ENCODE data around the gene SCIN. TPM values are rescaled to one million over a fixed set of nuclear protein-coding genes. Genes with fewer than 3 reads are reported as not detected.
A peak's percentile ranks its signal among the peaks of the same experiment; 100 is the strongest.

SCIN gene
- total RNA-seq, 2 donors from 2014 or later: 0.67 to 0.93 TPM

DNA sequence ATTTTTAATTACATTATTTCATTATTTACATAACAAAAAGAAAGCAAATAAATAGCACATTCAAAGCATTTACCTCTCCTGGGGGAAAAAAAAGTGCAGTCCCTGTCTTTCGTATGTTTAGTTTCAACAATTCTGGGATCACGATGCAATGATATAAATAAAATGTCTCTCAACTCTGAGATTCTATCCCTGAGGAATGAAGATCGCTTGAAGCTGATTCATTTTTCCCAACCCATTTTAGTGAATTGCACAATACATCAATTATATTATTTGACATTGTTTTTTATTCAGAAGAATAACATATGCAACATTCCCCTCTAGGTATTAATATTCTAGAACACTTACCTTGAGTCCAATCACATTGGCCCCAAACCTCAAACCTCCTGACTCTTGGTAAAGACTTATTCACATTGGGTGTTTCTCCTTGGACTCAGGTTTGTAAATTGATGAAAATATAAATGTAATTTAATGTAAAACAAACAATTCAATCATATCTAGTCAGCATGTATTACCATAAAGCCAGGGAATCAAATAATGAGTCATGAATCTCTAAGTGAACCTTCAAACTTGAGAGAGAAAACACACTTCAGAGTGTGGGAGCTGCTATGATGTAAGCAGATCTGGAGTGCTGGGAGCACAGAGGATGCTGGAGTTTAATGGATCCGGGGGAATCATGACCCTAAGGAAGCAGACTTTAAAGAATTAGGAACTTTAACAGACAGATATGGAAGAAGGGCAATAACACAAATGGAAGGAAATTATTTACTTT is 5.3 kb upstream of the SCIN start:
- Histone ChIP-seq H3K27me3 (no peaks in the 10 kb centered on the region), H3K27ac (no peak overlapping the region), H3K4me1 (peaks cover 0 to 5% of the 10 kb centered on the region in 2 donors), H3K4me3 (no peak overlapping the region), H3K9me3 (no peaks in the 10 kb centered on the region), H3K36me3 (no peaks in the 10 kb centered on the region)
- TF ChIP-seq, protein P1, sequence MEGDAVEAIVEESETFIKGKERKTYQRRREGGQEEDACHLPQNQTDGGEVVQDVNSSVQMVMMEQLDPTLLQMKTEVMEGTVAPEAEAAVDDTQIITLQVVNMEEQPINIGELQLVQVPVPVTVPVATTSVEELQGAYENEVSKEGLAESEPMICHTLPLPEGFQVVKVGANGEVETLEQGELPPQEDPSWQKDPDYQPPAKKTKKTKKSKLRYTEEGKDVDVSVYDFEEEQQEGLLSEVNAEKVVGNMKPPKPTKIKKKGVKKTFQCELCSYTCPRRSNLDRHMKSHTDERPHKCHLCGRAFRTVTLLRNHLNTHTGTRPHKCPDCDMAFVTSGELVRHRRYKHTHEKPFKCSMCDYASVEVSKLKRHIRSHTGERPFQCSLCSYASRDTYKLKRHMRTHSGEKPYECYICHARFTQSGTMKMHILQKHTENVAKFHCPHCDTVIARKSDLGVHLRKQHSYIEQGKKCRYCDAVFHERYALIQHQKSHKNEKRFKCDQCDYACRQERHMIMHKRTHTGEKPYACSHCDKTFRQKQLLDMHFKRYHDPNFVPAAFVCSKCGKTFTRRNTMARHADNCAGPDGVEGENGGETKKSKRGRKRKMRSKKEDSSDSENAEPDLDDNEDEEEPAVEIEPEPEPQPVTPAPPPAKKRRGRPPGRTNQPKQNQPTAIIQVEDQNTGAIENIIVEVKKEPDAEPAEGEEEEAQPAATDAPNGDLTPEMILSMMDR (IDR thresholded peaks at IDR 0.05): no peak
- no peak for DNase-seq (ENCODE audit: low spot score)

DNA sequence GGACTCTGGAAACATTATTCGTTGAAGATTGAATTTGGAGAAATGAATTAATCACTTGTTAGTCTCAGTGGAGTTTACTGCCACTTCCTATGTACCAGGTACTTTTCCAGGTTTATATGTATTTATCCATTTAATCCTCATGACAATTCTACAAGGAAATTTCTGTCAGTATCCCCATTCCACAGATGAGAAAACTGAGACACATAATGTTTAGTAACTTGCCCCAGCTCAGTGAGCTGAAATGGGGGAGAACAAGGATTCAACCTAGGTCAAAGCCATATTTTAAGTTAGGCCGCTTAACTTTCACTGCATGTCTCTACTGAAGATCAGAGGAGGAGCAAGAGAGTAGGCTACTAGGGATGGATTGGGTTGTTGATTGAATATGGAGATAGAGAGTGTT is 4.6 kb upstream of the SCIN start:
- no peak overlapping the region for H3K4me3 ChIP-seq
- no peak overlapping the region for H3K27ac ChIP-seq
- no peak for DNase-seq (ENCODE audit: low spot score)
- H3K4me1 ChIP-seq: peaks cover 0 to 12% of the 10 kb centered on the region in 2 donors
- H3K36me3 ChIP-seq: no peaks in the 10 kb centered on the region
- H3K9me3 ChIP-seq: no peaks in the 10 kb centered on the region
- TF ChIP-seq, protein P1 (IDR thresholded peaks at IDR 0.05): no peak
- no peaks in the 10 kb centered on the region for H3K27me3 ChIP-seq

DNA sequence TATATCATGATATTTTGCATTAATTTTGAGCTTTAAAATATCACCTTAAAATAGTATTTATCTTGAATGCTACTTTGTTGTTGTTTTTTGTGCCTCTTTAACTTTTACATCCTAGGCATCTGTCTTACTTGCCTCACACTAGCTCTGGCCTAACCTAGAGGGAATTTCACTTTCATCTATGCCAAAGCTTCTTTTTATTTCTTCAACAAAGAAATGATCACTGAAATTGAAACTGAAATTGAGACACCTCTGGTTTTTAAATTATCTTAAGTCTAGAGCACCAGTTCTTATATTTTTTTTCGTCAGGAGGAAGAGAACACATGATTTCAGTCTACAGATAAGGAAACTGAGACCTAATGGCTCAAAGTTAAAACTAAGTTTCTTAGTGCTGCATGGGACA is 3.5 kb upstream of the SCIN start:
- TF ChIP-seq, protein P1 (IDR thresholded peaks at IDR 0.05): no peak
- no peak for DNase-seq (ENCODE audit: low spot score)
- Histone ChIP-seq H3K27me3 (no peaks in the 10 kb centered on the region), H3K9me3 (no peaks in the 10 kb centered on the region), H3K4me3 (no peak overlapping the region), H3K4me1 (peaks cover 0 to 15% of the 10 kb centered on the region in 2 donors), H3K27ac (no peak overlapping the region), H3K36me3 (no peaks in the 10 kb centered on the region)

DNA sequence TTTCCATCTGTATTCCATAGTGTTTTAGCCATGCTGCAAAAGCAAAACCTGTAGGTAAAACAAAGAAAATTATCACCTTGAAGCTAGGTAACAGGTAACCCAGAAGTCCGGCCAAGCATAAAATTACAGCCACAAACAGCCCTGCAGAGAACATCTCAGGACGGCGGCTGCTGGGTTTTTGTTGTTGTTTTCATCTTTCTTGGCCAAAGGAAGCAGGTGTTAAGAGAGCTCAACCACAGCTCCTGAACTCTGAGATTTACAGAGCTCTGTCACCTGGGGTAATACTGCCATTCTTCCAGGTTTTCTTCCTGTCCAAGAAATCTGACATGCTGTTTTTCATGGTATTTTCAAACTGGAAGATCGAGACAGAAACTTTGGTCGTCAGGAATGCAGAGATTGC is 847 bp upstream of the SCIN start:
- no peak for DNase-seq (ENCODE audit: low spot score)
- no peaks in the 10 kb centered on the region for H3K27me3 ChIP-seq
- no peak overlapping the region for H3K4me3 ChIP-seq
- H3K27ac ChIP-seq: no peak overlapping the region
- peaks cover 0 to 15% of the 10 kb centered on the region in 2 donors for H3K4me1 ChIP-seq
- H3K9me3 ChIP-seq: no peaks in the 10 kb centered on the region
- no peaks in the 10 kb centered on the region for H3K36me3 ChIP-seq
- TF ChIP-seq, protein P1 (IDR thresholded peaks at IDR 0.05): no peak

DNA sequence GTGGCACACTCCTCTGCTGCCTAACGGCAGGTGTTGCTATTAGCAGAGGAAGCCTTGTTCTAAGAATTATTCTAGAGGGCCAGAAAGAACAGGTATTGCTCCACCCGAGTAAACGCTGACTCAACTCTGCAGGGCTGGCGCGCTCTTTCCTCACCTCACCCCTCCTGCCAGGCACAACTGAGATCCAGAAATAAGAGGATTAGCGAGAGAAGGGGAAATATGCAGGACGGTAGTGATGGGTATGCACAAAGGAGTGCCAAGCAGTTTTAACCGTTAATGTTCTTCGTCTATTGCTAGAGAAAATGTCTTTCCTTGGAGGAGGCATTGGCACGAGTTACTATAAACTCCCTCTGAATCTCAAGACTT is 369 bp upstream of the SCIN start:
- no peak overlapping the region for H3K27ac ChIP-seq
- no peaks in the 10 kb centered on the region for H3K9me3 ChIP-seq
- H3K27me3 ChIP-seq: no peaks in the 10 kb centered on the region
- H3K4me3 ChIP-seq: peak overlapping the region in 1 of 2 donors; percentile 44
- H3K36me3 ChIP-seq: no peaks in the 10 kb centered on the region
- TF ChIP-seq, protein P1 (IDR thresholded peaks at IDR 0.05): no peak
- peaks cover 0 to 15% of the 10 kb centered on the region in 2 donors for H3K4me1 ChIP-seq
- no peak for DNase-seq (ENCODE audit: low spot score)

DNA sequence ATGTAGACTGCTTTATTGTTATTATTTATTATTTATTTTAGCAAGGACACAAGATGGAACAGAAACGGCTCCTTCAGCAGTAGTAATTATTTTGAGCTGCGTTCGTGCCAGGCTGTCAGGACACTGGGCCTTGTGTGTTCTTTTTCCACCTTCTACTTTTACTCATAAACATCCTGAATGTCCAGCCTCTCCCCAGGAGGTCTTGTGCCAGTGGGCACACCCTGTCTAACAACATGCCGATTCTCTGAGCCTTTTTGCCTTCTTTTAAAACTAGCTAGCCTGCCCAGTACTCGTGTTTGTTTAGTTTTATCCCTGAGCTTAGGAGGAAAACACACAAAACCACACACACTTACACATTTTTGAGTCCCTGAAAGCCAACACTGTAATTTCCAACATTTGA is 1.2 kb downstream of the SCIN start:
- TF ChIP-seq, protein P1 (IDR thresholded peaks at IDR 0.05): no peak
- Histone ChIP-seq H3K27me3 (no peaks in the 10 kb centered on the region), H3K27ac (no peak overlapping the region), H3K4me1 (peaks cover 0 to 15% of the 10 kb centered on the region in 2 donors), H3K36me3 (no peaks in the 10 kb centered on the region), H3K9me3 (no peaks in the 10 kb centered on the region), H3K4me3 (no peak overlapping the region)
- DNase-seq (ENCODE audit: low spot score): no peak

All from right atrium auricular region (tissue), 2 donors.